Neural crest cell (in vitro differentiated cells): ENCODE results near the gene OSBP2. TPM values are rescaled to one million over a fixed set of nuclear protein-coding genes. Genes with fewer than 3 reads are reported as not detected.
"Not testable (repeated sequence)": the region's sequence is repeated elsewhere in the genome, so short reads cannot be mapped to it uniquely, and the experiment has no call there.

Experiments used
- DNase-seq: peaks from one replicate; pipeline ENCODE4 v3.0.0; 2021; ENCODE audit warnings: low read depth, mixed read lengths, low spot score
- H3K27ac Mint-ChIP-seq: one replicate; pipeline ENCODE4 v1.8.0; 2021; ENCODE audit warnings: mild to moderate bottlenecking, mixed read lengths; ENCODE audit not compliant: unreplicated experiment
- H3K27me3 Mint-ChIP-seq: 2 replicates; pipeline ENCODE4 v1.8.0; 2021; ENCODE audit warnings: low read depth, mild to moderate bottlenecking, mixed read lengths
- H3K36me3 Mint-ChIP-seq: 2 replicates; pipeline ENCODE4 v1.8.0; 2021; ENCODE audit warnings: low read depth, mild to moderate bottlenecking, mixed read lengths
- H3K4me1 Mint-ChIP-seq: 2 replicates; pipeline ENCODE4 v1.8.0; 2021; ENCODE audit warnings: mixed read lengths
- H3K4me3 Mint-ChIP-seq: one replicate; pipeline ENCODE4 v1.8.0; 2021; ENCODE audit warnings: mild to moderate bottlenecking, mixed read lengths
- H3K9me3 Mint-ChIP-seq: 2 replicates; pipeline ENCODE4 v1.8.0; 2021; ENCODE audit warnings: mixed read lengths
- total RNA-seq: library from RNA; stranded (reverse); gene quantifications from 2 replicates; pipeline ENCODE4 v1.2.1, GENCODE V29; 2021
- TF ChIP-seq, protein P1 (sequence below): fragments of 200-600 bp; sonication (generic); conservative IDR thresholded peaks from 2 replicates; pipeline ENCODE4 v1.5.0; 2021; ENCODE audit warnings: antibody characterized with exemption, mild to moderate bottlenecking

Gene OSBP2
- total RNA-seq, 1 donor from 2014 or later: 2.8 TPM

DNA sequence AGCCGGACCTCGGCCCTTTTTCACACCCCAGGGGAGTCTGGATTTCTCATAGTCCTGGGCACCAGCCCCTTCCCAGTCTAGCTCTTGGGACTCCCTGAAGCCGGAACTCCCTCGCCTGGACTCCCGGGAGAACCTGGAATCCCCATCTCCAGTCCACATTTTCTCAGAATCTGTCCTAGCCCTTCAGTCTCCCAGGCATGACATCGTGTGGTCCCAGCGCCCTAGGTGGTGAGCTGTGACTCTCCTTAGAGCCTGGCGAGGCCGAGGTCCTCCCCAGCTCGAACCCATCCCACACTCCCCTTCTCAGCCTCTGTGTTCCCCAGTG is 26.3 kb upstream of the OSBP2 start:
- TF ChIP-seq, protein P1, sequence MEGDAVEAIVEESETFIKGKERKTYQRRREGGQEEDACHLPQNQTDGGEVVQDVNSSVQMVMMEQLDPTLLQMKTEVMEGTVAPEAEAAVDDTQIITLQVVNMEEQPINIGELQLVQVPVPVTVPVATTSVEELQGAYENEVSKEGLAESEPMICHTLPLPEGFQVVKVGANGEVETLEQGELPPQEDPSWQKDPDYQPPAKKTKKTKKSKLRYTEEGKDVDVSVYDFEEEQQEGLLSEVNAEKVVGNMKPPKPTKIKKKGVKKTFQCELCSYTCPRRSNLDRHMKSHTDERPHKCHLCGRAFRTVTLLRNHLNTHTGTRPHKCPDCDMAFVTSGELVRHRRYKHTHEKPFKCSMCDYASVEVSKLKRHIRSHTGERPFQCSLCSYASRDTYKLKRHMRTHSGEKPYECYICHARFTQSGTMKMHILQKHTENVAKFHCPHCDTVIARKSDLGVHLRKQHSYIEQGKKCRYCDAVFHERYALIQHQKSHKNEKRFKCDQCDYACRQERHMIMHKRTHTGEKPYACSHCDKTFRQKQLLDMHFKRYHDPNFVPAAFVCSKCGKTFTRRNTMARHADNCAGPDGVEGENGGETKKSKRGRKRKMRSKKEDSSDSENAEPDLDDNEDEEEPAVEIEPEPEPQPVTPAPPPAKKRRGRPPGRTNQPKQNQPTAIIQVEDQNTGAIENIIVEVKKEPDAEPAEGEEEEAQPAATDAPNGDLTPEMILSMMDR: no peak
- Mint-ChIP-seq H3K9me3 (no peaks in the 10 kb centered on the region), H3K4me3 (peak overlapping the region; percentile 96), H3K27me3 (peaks cover 28% of the 10 kb centered on the region), H3K4me1 (peaks cover 19% of the 10 kb centered on the region), H3K27ac (no peak overlapping the region), H3K36me3 (no peaks in the 10 kb centered on the region)
- no peak for DNase-seq

DNA sequence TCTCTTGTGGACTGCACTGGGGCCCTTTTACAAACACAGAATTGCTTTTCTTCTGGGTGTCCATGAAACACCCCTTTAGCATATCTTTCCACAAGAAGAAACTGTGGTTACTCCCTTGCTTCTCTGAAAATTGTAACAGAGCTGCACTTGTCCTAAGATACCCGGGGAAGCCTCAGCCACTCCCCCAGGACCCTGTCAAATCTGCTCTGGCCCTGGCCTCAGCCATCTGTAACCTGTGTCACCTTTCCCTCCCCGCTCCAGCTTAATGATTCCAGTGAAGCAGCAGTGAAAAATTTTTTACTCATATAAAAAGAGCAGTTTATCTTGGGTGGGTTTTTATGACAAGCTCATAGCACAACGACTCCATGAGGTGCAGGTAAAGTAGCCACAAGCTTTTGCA is 23.6 kb upstream of the OSBP2 start:
- H3K27me3 Mint-ChIP-seq: peaks cover 29% of the 10 kb centered on the region
- TF ChIP-seq, protein P1: no peak
- peak overlapping the region; percentile 61 for H3K4me3 Mint-ChIP-seq
- peaks cover 19% of the 10 kb centered on the region for H3K4me1 Mint-ChIP-seq
- DNase-seq: no peak
- no peak overlapping the region for H3K27ac Mint-ChIP-seq
- H3K36me3 Mint-ChIP-seq: no peaks in the 10 kb centered on the region
- no peaks in the 10 kb centered on the region for H3K9me3 Mint-ChIP-seq

DNA sequence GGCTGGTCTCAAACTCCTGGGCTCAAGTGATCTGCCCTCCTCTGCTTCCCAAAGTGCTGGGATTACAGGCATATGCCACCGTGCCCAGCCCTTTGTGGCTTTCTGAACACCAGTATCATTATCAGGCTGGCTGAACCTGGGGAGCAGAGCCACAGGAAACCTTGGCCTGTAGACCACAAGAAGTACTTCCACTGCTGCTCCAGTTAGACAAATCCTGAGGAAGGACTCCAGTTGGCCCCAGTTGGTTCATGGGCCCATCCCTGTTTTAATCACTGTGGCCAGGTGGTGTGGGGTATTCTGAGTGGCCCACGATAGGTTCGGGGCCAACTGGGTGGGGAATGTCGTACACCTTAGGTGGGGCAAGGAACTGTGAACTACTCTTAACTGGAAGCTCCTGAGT is 21.5 kb upstream of the OSBP2 start:
- DNase-seq: no peak
- Mint-ChIP-seq H3K4me1 (peaks cover 10% of the 10 kb centered on the region), H3K27me3 (peaks cover 24% of the 10 kb centered on the region), H3K36me3 (no peaks in the 10 kb centered on the region), H3K27ac (no peak overlapping the region), H3K9me3 (no peaks in the 10 kb centered on the region), H3K4me3 (no peak overlapping the region)
- TF ChIP-seq, protein P1: no peak

DNA sequence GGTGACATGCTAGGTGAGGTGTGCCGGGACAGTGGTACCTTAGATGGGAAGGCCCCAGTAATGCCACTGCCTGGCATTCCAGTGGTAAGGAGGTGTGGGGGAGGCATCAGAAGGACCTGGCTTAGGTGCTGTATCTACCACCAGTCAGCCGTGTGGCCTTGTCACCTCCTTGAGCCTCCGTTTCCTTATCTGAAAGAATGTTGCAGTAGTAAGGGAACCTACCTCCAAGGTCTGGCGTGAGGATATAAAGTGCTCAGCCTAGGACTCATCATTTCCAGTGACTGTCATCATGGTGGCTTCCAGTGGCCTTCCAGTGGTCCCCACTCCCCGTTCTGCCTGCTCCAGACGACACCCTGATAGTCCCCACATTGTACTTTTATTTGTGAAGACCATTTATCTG is 20.2 kb upstream of the OSBP2 start:
- Mint-ChIP-seq H3K27me3 (peaks cover 10% of the 10 kb centered on the region), H3K36me3 (no peaks in the 10 kb centered on the region), H3K4me3 (no peak overlapping the region), H3K9me3 (no peaks in the 10 kb centered on the region), H3K27ac (no peak overlapping the region), H3K4me1 (peaks cover 15% of the 10 kb centered on the region)
- TF ChIP-seq, protein P1: no peak
- no peak for DNase-seq

DNA sequence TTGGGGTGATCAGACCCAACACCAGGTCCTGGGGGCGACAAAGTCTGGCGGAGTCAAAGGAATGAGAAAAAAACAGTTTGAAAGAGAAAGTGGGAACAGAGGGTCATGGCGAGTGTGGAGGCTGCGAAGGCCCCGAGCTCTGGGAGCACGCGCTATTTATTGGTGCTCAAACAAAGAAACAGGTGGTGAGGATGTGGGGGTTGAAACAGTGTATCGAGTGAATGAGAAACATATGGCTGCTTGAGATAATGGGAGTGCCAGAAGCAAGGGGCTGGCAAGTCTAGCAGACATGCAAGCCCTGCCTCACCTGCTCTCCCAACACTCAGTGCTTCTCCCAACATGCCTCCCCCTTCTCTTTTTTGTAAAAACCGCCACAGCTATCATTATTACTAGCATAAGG is 19.2 kb upstream of the OSBP2 start:
- Mint-ChIP-seq H3K36me3 (no peaks in the 10 kb centered on the region), H3K27me3 (peaks cover 10% of the 10 kb centered on the region), H3K27ac (no peak overlapping the region)

DNA sequence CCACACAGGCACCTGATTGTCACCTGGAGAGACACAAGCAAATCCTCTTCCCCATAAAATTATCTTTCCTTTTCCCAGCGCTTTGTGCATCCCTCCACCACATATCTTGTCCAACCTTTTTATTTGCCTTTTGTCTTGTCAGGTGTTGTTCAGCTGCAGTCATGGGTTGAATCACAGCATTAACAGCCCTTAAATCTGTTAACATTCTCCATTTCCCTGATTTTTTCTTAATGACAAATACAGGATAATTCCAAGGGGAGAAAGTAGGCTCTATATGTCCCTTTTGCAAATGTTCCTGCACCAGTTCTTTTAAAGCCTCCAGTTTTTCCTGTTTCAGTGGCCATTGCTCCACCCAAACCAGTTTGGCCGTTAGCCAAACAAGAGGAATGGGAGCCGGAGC is 18.1 kb upstream of the OSBP2 start:
- peaks cover 20% of the 10 kb centered on the region for H3K4me1 Mint-ChIP-seq
- H3K36me3 Mint-ChIP-seq, DNase-seq, H3K4me3 Mint-ChIP-seq, H3K27ac Mint-ChIP-seq, H3K27me3 Mint-ChIP-seq, H3K9me3 Mint-ChIP-seq: not testable (repeated sequence)

More for the DNA sequence above, 19.2 kb upstream of the OSBP2 start:
- TF ChIP-seq, protein P1: no peak
- no peak overlapping the region for H3K4me3 Mint-ChIP-seq
- peaks cover 20% of the 10 kb centered on the region for H3K4me1 Mint-ChIP-seq
- H3K9me3 Mint-ChIP-seq: no peaks in the 10 kb centered on the region
- no peak for DNase-seq

DNA sequence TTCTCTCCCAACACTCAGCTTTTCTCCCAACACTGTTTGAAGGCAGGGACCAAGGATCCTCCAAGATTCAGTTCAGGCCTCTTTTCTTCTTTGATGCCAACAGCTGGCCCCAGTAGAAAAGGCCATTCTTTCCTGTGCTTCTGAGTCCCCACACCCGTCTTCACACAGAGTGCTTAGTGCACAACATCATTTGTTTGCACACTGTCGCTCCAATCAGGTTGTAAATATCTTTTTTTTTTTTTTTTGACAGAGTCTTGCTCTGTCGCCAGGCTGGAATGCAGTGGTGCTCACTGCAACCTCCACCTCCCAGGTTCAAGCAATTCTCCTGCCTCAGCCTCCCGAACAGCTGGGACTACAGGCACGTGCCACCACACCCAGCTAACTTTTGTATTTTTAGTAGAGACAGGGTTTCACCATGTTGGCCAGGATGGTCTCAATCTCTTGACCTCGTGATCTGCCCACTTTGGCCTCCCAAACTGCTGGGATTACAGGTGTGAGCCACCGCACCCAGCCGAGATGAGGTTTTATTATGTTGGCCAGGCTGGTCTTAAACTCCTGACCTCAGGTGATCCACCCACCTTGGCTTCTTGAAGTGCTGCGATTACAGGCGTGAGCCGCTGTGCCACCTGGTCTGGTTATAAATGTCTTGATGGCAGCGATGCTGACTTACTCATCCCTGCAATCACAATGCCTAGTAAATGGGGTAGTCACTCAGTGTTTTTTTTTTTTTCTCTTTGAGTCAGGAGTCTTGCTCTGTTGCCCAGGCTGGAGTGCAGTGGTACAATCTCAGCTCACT is 14.6 kb upstream of the OSBP2 start:
- H3K4me3 Mint-ChIP-seq, H3K27ac Mint-ChIP-seq, H3K27me3 Mint-ChIP-seq, H3K9me3 Mint-ChIP-seq, DNase-seq, H3K36me3 Mint-ChIP-seq: not testable (repeated sequence)
- peaks cover 24% of the 10 kb centered on the region for H3K4me1 Mint-ChIP-seq
